Fibroblast of lung (primary cell): ENCODE measurements around the gene HERC2. TPM values are rescaled to one million over a fixed set of nuclear protein-coding genes. Genes with fewer than 3 reads are reported as not detected.
"Not testable (repeated sequence)": the region's sequence is repeated elsewhere in the genome, so short reads cannot be mapped to it uniquely, and the experiment has no call there.

ENCODE experiments used
- DNase-seq, 2 donors: peaks; one replicate each; pipeline versions ENCODE4 v3.0.0 to v3.0.0-alpha.2; 2010; ENCODE audit warnings: low read depth in 2 of 2
- H2AFZ ChIP-seq: 2 replicates; pipeline ENCODE4 v1.5.1; 2012; ENCODE audit warnings: low read length, control low read depth, inconsistent platforms
- H3K27ac ChIP-seq: 2 replicates; pipeline ENCODE4 v1.5.1; 2011; ENCODE audit warnings: low read length, control low read depth; ENCODE audit not compliant: insufficient read depth
- H3K27me3 ChIP-seq: 2 replicates; pipeline ENCODE4 v1.5.1; 2011; ENCODE audit warnings: mild to moderate bottlenecking, low read length; ENCODE audit not compliant: control insufficient read depth, insufficient read depth
- H3K36me3 ChIP-seq: 2 replicates; pipeline ENCODE4 v1.5.1; 2011; ENCODE audit warnings: low read length; ENCODE audit not compliant: control insufficient read depth, insufficient read depth
- H3K4me1 ChIP-seq: 2 replicates; pipeline ENCODE4 v1.5.1; 2011; ENCODE audit warnings: low read length; ENCODE audit not compliant: control insufficient read depth, insufficient read depth; ENCODE audit errors: extremely low read depth
- H3K4me2 ChIP-seq: 2 replicates; pipeline ENCODE4 v1.5.1; 2011; ENCODE audit warnings: low read length, control low read depth; ENCODE audit not compliant: insufficient read depth; ENCODE audit errors: extremely low read depth
- H3K4me3 ChIP-seq, 4 experiments: fragments of 200-600 bp in 1 of 4; sonication (generic) in 1 of 4; replicated peaks in 1 of 4; 2 replicates each; pipeline ENCODE4 v1.5.1; 2011 to 2016; ENCODE audit warnings: low read length in 4 of 4, low read depth in 3 of 4, mild to moderate bottlenecking in 3 of 4, control low read depth in 2 of 4, inconsistent platforms in 1 of 4, mixed read lengths in 1 of 4; ENCODE audit not compliant: insufficient read depth in 1 of 4; ENCODE audit errors: control extremely low read depth in 1 of 4
- H3K79me2 ChIP-seq: 2 replicates; pipeline ENCODE4 v1.5.1; 2012; ENCODE audit warnings: mild to moderate bottlenecking, low read length, inconsistent platforms; ENCODE audit not compliant: control insufficient read depth, insufficient read depth
- H3K9ac ChIP-seq: 2 replicates; pipeline ENCODE4 v1.5.1; 2011; ENCODE audit warnings: mild to moderate bottlenecking, low read length, control low read depth; ENCODE audit not compliant: insufficient read depth
- H3K9me3 ChIP-seq: 2 replicates; pipeline ENCODE4 v1.5.1; 2012; ENCODE audit warnings: low read depth, low read length; ENCODE audit not compliant: control insufficient read depth, insufficient read depth
- H4K20me1 ChIP-seq: 2 replicates; pipeline ENCODE4 v1.5.1; 2011; ENCODE audit warnings: low read length; ENCODE audit not compliant: control insufficient read depth, insufficient read depth; ENCODE audit errors: extremely low read depth
- polyA plus RNA-seq, 2 donors: library from polyadenylated mRNA; depleted of rRNA in 1 of 2; stranded (reverse) in 1 of 2; unstranded in 1 of 2; fragments of >200 nt; gene quantifications; 2 replicates each; pipeline ENCODE4 v1.2.1, GENCODE V29; 2011 to 2012; ENCODE audit warnings: missing spikeins in 1 of 2
- total RNA-seq: library from RNA; depleted of rRNA; stranded (reverse); fragments of >200 nt; gene quantifications from 2 replicates; pipeline ENCODE4 v1.2.1, GENCODE V29; 2014

Gene HERC2
- total and polyA plus RNA-seq, 2 donors (not counting 1 experiment from before 2014, with no cell fraction given) = 12.4 to 55.8 TPM

DNA sequence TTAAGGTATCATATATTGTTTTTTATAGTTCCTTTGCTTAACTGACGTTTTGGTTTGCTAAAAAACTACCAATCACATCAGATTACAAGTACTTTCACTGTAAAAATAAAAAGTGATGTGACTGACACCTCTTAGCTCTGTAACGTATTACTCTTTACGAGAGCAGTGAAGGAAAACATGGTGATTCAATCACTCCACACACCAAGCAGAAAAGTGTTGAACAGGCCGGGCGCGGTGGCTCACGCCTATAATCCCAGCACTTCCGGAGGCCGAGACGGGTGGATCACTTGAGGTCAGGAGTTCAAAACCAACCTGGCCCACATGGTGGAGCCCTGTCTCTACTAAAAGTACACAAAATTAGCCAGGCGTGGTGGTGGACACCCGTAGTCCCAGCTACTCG, 3.9 kb downstream of the HERC2 start:
- H2AFZ ChIP-seq, H3K79me2 ChIP-seq, H3K9ac ChIP-seq, H3K9me3 ChIP-seq, H3K4me2 ChIP-seq, H3K27me3 ChIP-seq, H3K27ac ChIP-seq, H3K4me1 ChIP-seq, H3K4me3 ChIP-seq, H4K20me1 ChIP-seq, H3K36me3 ChIP-seq, DNase-seq: not testable (repeated sequence)

- not testable (repeated sequence) for H3K27me3 ChIP-seq, H3K27ac ChIP-seq, H4K20me1 ChIP-seq, H3K9me3 ChIP-seq, H3K4me3 ChIP-seq, H3K9ac ChIP-seq, H3K36me3 ChIP-seq, H3K4me2 ChIP-seq, H2AFZ ChIP-seq, DNase-seq, H3K79me2 ChIP-seq, H3K4me1 ChIP-seq
Observed at GRCh38 chr15:28316958-28317357, 5.0 kb downstream of the HERC2 start.

DNA sequence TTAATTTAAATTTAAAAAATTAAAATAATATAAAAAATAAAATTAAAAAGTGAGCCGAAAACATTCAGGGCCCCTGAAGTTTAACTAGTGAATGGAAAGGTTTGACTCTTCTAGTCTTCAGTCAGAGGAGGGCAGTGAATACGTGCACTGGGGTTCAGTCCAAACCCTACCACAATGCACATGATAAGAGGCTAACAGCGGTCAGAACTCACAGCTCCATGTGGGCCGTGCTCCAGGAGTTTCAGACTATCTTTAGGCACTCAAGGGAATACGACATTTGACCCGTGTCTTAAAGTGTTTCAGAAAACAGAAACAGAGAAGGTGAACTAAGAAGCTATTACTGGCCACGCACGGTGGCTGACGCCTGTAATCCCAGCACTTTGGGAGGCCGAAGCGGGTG, 11.5 kb downstream of the HERC2 start:
- DNase-seq, H3K9me3 ChIP-seq, H3K4me2 ChIP-seq, H4K20me1 ChIP-seq, H3K9ac ChIP-seq, H3K4me1 ChIP-seq, H3K36me3 ChIP-seq, H3K27ac ChIP-seq, H3K79me2 ChIP-seq, H3K27me3 ChIP-seq, H2AFZ ChIP-seq, H3K4me3 ChIP-seq: not testable (repeated sequence)

DNA sequence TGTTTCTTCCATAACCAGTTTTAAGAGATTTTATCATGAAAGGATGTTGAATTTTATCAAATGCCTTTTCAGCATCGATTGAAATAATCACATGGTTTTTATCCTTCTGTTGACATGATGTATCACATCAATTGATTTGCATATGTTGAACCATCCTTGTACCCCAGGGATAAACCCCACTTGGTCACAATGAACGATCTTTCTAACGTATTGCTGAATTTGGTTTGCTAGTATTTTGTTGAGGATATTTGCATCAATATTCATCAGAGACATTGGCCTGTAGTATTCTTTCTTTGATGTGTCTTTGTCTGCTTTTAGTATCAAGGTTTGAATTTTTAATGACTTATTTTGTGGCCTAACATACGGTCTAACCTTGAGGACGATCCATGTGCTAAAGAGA, 13.3 kb downstream of the HERC2 start:
- not testable (repeated sequence) for H3K79me2 ChIP-seq, H3K9ac ChIP-seq, DNase-seq, H3K27me3 ChIP-seq, H3K9me3 ChIP-seq, H2AFZ ChIP-seq, H3K27ac ChIP-seq, H3K4me2 ChIP-seq, H3K4me1 ChIP-seq, H4K20me1 ChIP-seq, H3K4me3 ChIP-seq, H3K36me3 ChIP-seq

GRCh38 chr15:28305700-28306099, 16.3 kb downstream of the HERC2 start:
- H4K20me1 ChIP-seq, H3K4me2 ChIP-seq, H3K4me1 ChIP-seq, H3K27ac ChIP-seq, H2AFZ ChIP-seq, H3K9me3 ChIP-seq, H3K79me2 ChIP-seq, H3K36me3 ChIP-seq, H3K4me3 ChIP-seq, H3K9ac ChIP-seq, DNase-seq, H3K27me3 ChIP-seq: not testable (repeated sequence)

DNA sequence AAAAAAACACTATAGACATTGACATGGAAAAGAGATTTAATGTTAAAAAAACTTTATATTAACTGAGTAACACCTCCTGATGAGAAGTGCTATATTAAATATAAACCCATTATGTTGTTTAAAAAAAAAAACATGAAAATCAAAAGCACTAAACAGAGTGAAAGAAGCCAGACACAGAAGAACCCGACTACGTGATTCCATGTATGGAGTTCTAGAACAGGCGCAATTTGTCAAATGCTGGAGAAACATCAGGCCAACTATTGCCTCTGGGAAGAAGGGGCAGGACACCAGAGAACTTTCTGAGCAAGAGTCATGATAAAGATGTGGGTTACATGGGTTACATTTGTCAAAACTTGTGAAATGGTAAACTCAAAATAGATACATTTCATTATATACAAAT, 24.5 kb downstream of the HERC2 start:
- not testable (repeated sequence) for H3K4me1 ChIP-seq, H2AFZ ChIP-seq, H4K20me1 ChIP-seq, H3K27ac ChIP-seq, DNase-seq, H3K4me3 ChIP-seq, H3K9ac ChIP-seq, H3K79me2 ChIP-seq, H3K27me3 ChIP-seq, H3K9me3 ChIP-seq, H3K4me2 ChIP-seq, H3K36me3 ChIP-seq

- H3K9ac ChIP-seq, H2AFZ ChIP-seq, H3K27ac ChIP-seq, H3K4me3 ChIP-seq, H3K79me2 ChIP-seq, H3K9me3 ChIP-seq, H3K27me3 ChIP-seq, H3K36me3 ChIP-seq, H4K20me1 ChIP-seq, H3K4me1 ChIP-seq, H3K4me2 ChIP-seq, DNase-seq: not testable (repeated sequence)
Observed at GRCh38 chr15:28296814-28297213, 25.2 kb downstream of the HERC2 start.
